CD4-positive, alpha-beta T cell treated with Interleukin-6 for 4 hours (primary cell): ENCODE data around the gene MN1.

Source experiments
- DNase-seq: peaks from one replicate; pipeline ENCODE4 v3.0.0-alpha.2; 2020; ENCODE audit warnings: mixed read lengths

Gene MN1

GRCh38 chr22:27709919-27710675 is 91.5 kb downstream of the MN1 start:
- DNase-seq: no peak

- no peak for DNase-seq
Measured at GRCh38 chr22:27706489-27706888, 95.1 kb downstream of the MN1 start.

- no peak for DNase-seq
Measured at GRCh38 chr22:27705408-27706080, 96.0 kb downstream of the MN1 start.

GRCh38 chr22:27704581-27704980 is 97.0 kb downstream of the MN1 start:
- DNase-seq: no peak

GRCh38 chr22:27699383-27700019 is 102.1 kb downstream of the MN1 start:
- no peak for DNase-seq

GRCh38 chr22:27698813-27699212 is 102.7 kb downstream of the MN1 start:
- no peak for DNase-seq
